LoVo (cell line): ENCODE data around the gene JPH3.
A peak's percentile ranks its signal among the peaks of the same experiment; 100 is the strongest.

Source experiments
- DNase-seq: peaks from one replicate; pipeline ENCODE4 v3.0.0-alpha.2; 2016; ENCODE audit warnings: low spot score

The JPH3 gene

GRCh38 chr16:87626905-87627304 is 24.6 kb downstream of the JPH3 start:
- no peak for DNase-seq

DNA sequence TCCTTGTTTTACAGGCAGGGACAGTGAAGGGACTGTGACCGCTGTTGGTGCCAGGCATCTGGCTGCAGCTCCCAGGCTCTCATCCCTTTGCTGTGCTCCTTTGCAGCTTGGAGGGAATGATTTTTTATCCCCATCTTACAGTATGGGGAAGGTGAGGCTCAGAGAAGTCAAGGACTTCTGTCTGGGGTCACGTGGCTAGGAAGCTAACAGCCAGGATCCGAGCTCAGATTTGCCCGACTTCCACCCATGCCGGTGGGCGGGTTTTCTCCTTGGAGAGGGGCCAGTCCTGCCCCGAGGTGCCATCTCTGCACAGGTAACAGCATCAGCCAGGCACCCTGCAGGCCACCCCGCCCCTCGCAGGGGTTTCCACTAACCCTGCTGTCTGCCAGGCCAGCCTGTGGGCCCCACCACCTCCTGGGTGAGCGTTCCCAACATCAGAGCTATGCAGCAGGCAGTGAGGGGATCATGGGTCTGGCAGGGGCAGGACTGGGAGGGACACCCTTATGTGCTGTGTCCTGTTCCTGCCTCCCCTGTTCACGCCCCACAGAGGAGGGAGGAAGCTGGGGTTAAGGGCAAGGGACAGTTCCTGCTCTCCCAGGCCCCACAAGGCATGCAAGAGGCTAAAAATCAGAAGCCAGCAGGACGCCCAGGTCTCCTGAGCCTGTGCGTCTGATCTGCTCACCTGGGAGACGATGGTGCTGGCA is 25.4 kb downstream of the JPH3 start:
- no peak for DNase-seq

GRCh38 chr16:87628246-87628923 is 26.1 kb downstream of the JPH3 start:
- DNase-seq: no peak

DNA sequence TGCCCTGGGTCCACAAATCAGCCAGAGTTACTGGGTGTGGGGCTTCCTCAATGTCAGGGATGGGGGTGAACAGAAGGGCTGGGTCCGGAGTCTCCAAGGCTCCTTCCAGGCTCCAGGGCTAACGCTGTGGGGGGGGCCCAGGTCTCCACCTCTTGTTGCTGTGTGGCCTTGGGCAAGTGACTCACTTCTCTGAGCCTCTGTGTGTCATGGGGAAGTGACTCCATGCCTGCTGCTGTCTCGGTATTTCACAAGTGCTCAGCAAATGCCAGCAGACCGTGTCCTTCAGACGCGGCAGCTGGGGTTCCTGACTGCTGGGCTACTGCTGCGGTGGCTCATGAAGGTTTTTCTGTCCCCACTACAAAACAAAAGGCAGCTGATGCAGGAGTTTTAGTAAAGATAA is 26.6 kb downstream of the JPH3 start:
- DNase-seq: no peak

DNA sequence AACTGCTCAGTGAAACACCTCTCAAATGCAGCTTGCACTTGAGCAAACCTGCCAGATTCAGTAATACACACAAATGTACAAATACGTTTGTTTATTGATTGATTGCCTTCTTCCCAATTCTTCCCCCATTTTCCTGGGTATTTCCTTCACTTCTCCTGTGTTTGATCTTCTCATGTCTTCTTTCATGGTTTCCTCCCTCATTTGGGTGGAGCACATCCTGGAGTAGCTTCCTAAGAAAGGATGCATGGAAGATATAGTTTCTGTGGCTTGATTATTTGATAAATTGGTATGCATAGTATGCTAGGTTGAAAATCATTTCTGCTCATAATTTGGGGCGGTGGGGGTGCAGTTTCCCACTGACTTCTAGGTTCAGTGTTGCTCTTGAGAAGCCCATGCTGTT is 28.8 kb downstream of the JPH3 start:
- DNase-seq: no peak

- no peak for DNase-seq
Observed at GRCh38 chr16:87634411-87634810, 32.1 kb downstream of the JPH3 start.

GRCh38 chr16:87635541-87636049 is 33.3 kb downstream of the JPH3 start:
- DNase-seq: peak; percentile 63

DNA sequence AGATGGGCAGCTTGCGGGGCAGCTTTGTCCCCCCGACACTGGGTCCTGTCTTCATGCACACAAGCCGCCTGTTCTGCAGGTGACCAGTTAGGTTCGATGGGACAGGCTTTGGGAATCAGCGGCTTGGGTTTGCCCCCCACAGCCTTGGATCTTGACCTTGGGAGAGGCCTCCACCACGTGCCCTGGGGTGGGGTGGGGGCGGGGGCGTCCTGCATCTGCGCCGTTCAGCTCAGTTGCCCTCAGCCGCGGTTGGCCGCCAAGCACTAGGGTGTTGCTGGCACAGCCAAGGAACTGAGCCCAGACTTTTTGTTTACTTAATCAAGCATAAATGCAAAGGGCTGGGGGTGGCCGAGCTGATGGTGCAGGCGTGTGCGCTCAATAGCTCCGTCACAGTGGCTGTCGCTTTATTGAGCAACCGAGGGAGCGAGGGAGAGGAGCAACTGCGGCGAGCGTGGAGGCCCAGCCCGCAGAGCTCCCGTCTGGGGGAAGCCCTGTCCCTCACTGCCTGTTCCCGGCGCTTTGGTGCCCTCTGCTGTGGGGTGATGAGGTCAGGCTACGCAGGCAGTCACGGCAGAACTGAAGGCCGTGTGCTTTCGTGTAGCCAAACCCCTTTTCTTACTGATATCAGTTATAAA is 33.9 kb downstream of the JPH3 start:
- peak; percentile 82 for DNase-seq

DNA sequence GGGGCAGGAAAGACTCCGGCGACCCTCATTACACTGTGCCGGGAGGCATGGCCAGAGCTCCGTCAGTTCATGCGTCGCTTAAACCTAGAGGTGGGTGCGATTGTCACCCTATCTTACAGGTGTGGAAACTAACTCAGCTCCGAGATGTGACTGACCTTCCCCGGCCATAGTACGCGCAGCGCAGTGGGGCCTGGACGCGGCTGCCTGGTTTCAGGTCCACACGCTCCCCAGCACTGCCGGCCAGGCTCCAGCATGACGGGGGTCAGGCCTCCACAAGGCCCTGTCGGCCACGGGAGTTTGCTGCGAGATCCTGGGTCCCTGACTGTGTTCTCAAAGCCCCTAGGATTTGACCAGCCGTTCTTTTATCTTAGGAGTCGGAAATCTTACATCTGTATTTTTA is 34.4 kb downstream of the JPH3 start:
- no peak for DNase-seq

DNA sequence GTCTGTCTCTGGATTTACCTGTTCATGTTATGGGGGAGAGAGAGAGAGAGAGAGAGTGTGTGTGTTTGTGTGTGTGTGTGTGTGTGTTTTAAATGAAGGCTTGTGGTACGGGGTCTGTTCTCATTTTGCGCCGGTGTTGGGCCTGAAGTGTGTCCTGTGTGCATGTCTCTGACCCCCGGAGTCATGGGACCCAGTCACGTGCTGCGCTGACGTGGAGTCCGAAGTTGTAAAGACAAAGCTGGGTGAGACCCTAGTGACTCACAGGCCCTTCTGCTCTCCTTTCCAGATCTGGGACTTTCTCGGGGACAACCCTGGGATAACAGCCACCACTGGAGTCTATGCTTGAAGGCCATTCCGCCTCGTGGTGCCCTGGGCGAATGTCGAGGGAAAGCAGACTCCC is 35.0 kb downstream of the JPH3 start:
- DNase-seq: no peak

- DNase-seq: no peak
Observed at GRCh38 chr16:87638736-87639135, 36.4 kb downstream of the JPH3 start.

DNA sequence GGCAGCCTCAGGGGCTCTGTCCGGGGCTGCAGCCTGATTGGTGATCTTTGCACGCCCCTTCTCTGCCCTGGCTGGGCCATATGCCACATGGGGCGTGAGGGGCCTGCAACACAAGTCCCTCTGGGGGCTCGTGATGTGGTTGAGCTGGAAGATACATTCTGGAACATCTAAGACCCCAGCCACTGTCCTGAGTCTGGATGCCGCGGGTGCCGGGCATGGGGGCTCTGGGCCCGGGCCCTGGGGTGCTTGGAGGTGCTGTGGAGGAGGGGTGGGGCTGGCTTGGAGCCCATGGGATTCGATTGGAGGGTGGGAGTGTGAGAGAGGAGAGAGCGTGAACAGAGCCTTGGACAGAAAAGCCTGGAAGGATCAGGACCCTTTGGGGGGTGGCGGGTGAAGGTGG is 39.4 kb downstream of the JPH3 start:
- DNase-seq: no peak

GRCh38 chr16:87642491-87642890 is 40.2 kb downstream of the JPH3 start:
- no peak for DNase-seq

DNA sequence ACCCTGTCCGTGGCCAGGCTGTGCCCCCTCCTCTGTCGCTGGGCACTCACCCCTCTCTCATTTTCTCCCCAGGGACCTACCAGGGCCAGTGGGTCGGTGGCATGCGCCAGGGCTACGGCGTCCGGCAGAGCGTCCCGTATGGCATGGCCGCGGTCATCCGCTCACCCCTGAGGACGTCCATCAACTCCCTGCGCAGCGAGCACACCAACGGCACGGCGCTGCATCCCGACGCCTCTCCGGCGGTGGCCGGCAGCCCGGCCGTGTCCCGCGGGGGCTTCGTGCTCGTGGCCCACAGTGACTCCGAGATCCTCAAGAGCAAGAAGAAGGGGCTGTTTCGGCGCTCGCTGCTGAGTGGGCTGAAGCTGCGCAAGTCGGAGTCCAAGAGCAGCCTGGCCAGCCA is 41.9 kb downstream of the JPH3 start:
- no peak for DNase-seq

GRCh38 chr16:87644596-87644995 is 42.3 kb downstream of the JPH3 start:
- no peak for DNase-seq

DNA sequence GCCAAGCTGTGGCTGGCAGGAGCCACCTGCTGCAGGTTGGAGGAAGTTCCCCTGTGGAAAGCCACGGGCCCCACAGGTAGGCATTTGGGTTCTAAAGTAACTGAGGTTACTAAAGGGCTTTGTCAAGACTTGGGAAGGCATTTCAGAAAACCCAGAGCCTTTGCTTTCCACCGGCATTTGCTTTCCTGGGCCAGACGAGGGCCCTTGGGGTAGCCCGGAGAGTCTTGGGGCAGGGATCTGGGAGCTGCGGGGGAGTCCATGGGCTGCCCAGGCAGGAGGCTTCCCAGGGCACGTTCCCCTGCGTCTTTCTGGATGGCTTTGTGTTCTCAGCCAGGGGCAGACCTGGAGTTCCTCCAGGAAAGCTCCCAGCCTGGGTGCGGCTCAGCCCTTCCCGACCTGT is 43.5 kb downstream of the JPH3 start:
- DNase-seq: no peak

DNA sequence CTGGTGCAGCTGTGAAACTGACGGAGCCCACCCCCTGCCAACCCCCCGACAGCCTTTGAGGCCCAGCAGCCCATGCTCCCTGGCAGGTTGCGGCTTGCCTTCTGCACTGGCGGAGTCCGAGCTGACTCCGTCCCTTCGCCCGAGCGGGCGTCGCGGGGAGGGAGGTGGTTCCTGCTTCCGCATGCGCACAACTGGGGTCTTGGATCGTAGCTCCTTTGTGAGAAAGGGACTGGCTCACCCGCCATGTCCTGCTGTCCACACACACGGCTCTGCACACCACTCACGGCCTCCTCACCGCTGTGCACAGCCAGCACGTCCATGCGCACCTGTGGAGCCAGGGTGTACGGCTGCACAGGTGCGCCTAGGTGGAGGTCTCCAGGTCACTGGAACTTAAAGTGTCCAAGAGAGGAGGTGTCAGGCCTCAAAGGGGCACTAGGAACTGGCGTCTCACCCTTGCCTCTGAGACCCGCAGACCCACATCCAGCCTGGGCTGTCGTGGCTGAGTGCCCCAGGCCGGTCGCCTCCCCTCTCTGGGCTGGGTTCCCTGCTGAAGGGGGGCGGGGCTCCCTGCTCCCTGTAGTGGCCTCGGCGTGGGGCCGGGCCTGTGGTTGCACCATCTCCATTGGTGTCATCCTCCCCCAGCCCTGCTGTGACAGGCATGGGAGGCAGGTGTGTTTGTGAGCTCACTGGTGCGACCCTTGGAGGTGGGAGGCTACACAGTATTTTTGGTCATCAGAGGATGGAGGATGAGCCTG is 45.3 kb downstream of the JPH3 start:
- no peak for DNase-seq

GRCh38 chr16:87648236-87648635 is 45.9 kb downstream of the JPH3 start:
- no peak for DNase-seq

GRCh38 chr16:87648698-87649487 is 46.6 kb downstream of the JPH3 start:
- DNase-seq: no peak

DNA sequence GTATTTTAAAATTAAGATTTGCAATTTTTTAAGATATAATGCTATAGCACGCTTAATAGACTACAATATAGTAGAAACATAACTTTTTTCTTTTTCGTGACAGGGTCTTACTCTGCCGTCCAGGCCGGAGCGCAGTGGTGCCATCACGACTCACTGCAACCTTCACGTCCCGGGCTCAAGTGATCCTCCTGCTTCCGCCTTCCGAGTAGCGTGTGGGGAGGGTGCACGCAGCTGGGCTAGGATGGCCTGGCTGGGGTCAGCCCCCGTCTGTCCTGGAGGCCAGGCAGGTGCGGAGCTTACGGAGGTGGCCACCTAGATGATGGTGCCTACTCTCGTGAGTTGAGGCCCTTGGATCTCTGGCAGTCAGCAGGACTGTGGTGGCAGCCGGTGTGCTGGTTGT is 50.1 kb downstream of the JPH3 start:
- DNase-seq: no peak

- DNase-seq: no peak
Observed at GRCh38 chr16:87652799-87653198, 50.5 kb downstream of the JPH3 start.

DNA sequence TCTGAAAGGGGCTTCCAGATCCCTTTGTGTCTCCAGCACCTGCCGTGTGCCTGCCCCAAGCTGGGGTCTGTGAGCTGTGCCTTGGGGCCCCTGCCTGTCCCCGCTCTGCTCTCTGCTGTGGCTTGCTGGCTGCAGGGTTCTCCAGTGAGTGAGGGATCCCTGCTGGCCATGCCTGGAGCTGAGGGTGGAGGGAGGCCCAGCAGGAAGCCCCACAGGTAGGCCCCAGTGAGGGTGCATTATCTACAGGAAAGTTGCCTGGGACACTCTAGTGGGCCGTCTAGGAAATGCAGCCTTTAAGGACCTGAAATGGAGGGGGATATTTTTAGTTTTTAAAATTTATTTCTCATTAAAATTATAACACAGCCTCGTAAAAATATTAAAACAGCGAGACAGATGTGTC is 50.9 kb downstream of the JPH3 start:
- no peak for DNase-seq
